NCI-H2081 (cell line): ENCODE measurements around the gene TRIM17.
A peak's percentile ranks its signal among the peaks of the same experiment; 100 is the strongest.

Source experiments
- DNase-seq, 2 experiments: peaks; one replicate each; lab custom pipeline; 2025; lab: John Stamatoyannopoulos, UW

TRIM17 gene

GRCh38 chr1:228378090-228378872, 38.4 kb downstream of the TRIM17 start:
- peak; percentile 78 to 82 for DNase-seq

GRCh38 chr1:228377664-228378089, 39.0 kb downstream of the TRIM17 start:
- DNase-seq: no peak

GRCh38 chr1:228376651-228377631, 39.7 kb downstream of the TRIM17 start:
- no peak for DNase-seq

GRCh38 chr1:228376262-228376628, 40.4 kb downstream of the TRIM17 start:
- no peak for DNase-seq

- no peak for DNase-seq
Measured at GRCh38 chr1:228375578-228376261, 40.9 kb downstream of the TRIM17 start.

- DNase-seq: no peak
Measured at GRCh38 chr1:228374711-228375577, 41.7 kb downstream of the TRIM17 start.

GRCh38 chr1:228373681-228374571, 42.7 kb downstream of the TRIM17 start:
- DNase-seq: no peak

GRCh38 chr1:228373004-228373680, 43.5 kb downstream of the TRIM17 start:
- DNase-seq: no peak

GRCh38 chr1:228372183-228373003, 44.3 kb downstream of the TRIM17 start:
- no peak for DNase-seq

GRCh38 chr1:228371741-228372182, 44.9 kb downstream of the TRIM17 start:
- DNase-seq: no peak

- DNase-seq: peak in 1 of 2 experiments; percentile 62
Measured at GRCh38 chr1:228370941-228371740, 45.5 kb downstream of the TRIM17 start.

- no peak for DNase-seq
Measured at GRCh38 chr1:228370439-228370940, 46.2 kb downstream of the TRIM17 start.

- no peak for DNase-seq
Measured at GRCh38 chr1:228369608-228370438, 46.8 kb downstream of the TRIM17 start.

- DNase-seq: no peak
Measured at GRCh38 chr1:228368801-228369607, 47.7 kb downstream of the TRIM17 start.
